SK-MEL-5 (cell line): ENCODE measurements around the gene ATP6V0C. TPM values are rescaled to one million over a fixed set of nuclear protein-coding genes. Genes with fewer than 3 reads are reported as not detected.
"Not testable (repeated sequence)": the region's sequence is repeated elsewhere in the genome, so short reads cannot be mapped to it uniquely, and the experiment has no call there.

ENCODE experiments used
- DNase-seq: peaks from one replicate; pipeline ENCODE4 v3.0.0-alpha.2; 2016; ENCODE audit warnings: low read depth, low spot score
- in situ Hi-C: cut with HindIII; loops from 2 replicates; pipeline ENCODE4 v1.10.0; 2016; ENCODE audit warnings: low sequenced_read_pairs, high pct_unique_total_duplicates, low pct_unique_long_range_greater_than_20kb
- small RNA-seq, 2 experiments: library from RNA; depleted of rRNA; stranded (forward); fragments of <200 nt; gene quantifications; one replicate each; pipeline ENCODE3, GENCODE V24; 2014
- total RNA-seq: library from RNA; depleted of rRNA; stranded (reverse); fragments of >200 nt; shearing (Covaris generic); gene quantifications from 2 replicates; pipeline ENCODE4 v1.2.3, GENCODE V29; 2014; rRNA removed

Gene ATP6V0C
- total RNA-seq, 1 experiment from 2014 or later = 77.8 TPM

DNA sequence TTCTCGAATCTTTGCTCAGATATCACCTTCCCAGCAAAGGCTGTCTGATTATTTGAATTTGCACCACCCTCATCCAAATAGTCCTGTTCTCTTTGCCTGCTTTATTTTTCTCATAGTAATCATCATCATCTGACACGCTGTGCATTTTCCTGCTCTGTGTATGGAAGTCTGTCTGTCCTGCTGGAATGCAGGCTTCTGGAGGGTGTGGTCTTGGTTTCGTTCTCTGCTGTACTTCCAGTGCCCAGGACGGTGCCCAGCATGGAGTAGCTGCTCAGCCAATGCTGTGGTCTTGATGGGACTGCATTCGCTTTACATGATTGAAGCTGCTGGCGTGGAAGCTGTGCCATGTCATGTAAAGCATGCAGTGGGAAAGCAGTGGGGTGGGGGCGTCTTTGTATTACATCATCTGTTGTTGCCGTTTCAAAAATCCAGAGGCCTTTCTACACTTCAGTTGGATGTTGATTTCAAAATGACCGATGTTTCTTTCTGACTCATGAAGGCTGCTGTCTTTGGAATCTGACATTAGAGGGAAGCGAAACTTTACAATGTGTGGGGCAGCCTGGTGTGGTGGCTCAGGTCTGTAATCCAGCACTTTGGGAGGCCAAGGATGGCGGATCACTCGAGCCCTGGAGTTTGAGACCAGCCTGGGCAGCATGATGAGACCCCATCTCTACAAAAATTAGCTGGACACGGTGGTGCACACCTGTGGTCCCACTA is 41.1 kb downstream of the ATP6V0C start:
- DNase-seq = not testable (repeated sequence)

DNA sequence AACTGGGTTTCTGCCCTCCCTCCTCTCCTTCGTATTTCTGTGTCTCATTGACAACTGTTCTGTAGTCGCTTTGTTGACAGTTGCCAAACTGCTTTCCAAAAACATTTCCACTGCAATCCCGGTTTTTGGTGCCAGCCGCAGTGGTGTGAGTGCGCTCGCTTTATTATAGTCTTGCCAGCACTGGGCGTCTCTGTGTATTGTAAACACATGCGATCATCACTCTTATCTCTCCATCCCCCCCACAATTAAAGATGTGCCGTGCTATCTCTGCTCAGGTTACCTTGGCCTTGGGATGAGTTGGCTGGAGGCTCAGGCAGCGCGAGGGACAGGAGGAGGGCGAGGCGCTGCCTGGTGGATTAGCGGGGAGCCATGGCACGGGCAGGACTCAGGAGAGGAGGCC is 43.4 kb downstream of the ATP6V0C start:
- in situ Hi-C loops = not testable (repeated sequence)

More for the DNA sequence above, 41.1 kb downstream of the ATP6V0C start:
- in situ Hi-C loops = not testable (repeated sequence)

GRCh38 chr16:2560131-2560797 is 46.5 kb downstream of the ATP6V0C start:
- in situ Hi-C loops, DNase-seq: not testable (repeated sequence)

More for the DNA sequence above, 43.4 kb downstream of the ATP6V0C start:
- DNase-seq = not testable (repeated sequence)

DNA sequence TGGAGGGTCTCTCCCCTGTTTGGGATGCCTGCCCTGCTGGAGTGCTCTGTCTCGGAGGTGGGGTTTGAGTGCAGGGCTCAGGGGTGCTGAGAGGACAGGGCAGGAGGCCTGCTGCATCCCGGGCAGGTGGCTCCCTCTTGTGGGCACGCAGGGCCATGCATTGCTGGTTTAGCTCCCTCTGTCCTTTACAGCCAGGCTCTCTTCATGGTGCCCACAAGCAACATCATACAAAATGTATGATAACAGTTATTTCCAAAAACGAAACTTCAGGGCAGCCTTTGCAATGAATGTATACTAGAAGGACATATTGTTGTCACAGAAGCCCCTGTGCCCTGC is 47.0 kb downstream of the ATP6V0C start:
- in situ Hi-C loops, DNase-seq: not testable (repeated sequence)

DNA sequence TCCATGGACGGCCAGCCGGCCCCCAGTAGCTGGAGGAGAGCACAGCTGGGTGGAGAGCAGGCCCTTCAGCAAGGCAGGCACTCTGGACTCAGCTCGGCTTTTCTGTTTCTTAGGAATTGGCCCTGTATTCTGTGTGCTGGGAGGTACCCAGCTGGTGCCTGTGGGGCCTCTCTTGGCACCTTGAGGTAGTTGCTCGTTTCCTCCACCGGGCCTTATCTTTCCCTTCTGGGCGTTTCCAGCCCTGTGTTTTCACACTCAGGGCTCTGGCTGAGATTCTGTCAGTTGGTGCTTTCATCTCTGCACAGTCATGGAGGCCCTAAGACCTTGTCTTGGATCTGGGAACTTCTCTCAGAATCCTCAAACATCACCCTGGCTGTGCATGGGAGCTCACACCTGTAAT is 53.8 kb downstream of the ATP6V0C start:
- in situ Hi-C loops, DNase-seq: not testable (repeated sequence)

DNA sequence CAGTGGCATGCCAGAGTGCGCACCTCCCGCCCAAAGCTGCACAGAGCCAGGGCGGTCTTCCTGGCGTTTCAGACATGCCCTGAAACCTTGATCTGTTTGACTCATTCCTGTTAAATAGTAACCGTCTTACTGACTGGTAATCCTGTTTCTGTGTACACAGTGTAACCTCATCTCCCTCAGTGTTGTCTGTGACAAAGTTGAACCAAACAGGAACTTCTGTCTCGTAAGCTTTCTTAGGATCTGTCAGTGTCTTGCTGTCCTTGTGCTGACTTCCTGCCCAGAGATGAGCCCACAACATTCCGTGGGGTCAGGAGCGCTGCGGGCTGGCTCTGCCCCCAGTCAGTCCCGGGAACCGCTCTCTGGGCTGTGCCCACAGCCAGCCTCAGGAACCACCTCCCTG is 54.8 kb downstream of the ATP6V0C start:
- DNase-seq, in situ Hi-C loops: not testable (repeated sequence)

Small RNA genes lying within 50 kb of the gene (small RNA-seq; reads per million reads assigned to genes)
- gene AC093525.1 (0 reads per million in 2 experiments), gene MIR3178 (0.02 to 0.05 reads per million in 2 experiments), gene MIR6768 (0 to 0.24 reads per million in 2 experiments)

Other genes starting within 250 kb of the ATP6V0C start
- gene RNPS1, start 245.8 kb upstream of the ATP6V0C start, total RNA-seq = 101 and 113 TPM in 2 replicates
- 0.24 and 0.40 TPM in 2 replicates for gene ABCA3, start 173.2 kb upstream of the ATP6V0C start, total RNA-seq
- 12.9 and 14.5 TPM in 2 replicates for gene CCNF, start 84.5 kb upstream of the ATP6V0C start, total RNA-seq
- gene TEDC2, start 53.8 kb upstream of the ATP6V0C start, total RNA-seq = 12.1 and 15.2 TPM in 2 replicates
- 0.21 TPM in 1 of 2 replicates, not detected in the other for gene NTN3, start 42.7 kb upstream of the ATP6V0C start, total RNA-seq
- gene TBC1D24, start 38.8 kb upstream of the ATP6V0C start, total RNA-seq = 5.7 and 9.3 TPM in 2 replicates
- 119 and 124 TPM in 2 replicates for gene AMDHD2, start 6.4 kb downstream of the ATP6V0C start, total RNA-seq
- not detected in 2 replicates for gene CEMP1, start 17.5 kb downstream of the ATP6V0C start, total RNA-seq
- 12.3 and 16.3 TPM in 2 replicates for gene PDPK1, start 24.1 kb downstream of the ATP6V0C start, total RNA-seq
- gene KCTD5, start 168.6 kb downstream of the ATP6V0C start, total RNA-seq = 21.5 and 23.4 TPM in 2 replicates
- 0.13 and 0.24 TPM in 2 replicates for gene PRSS27, start 206.3 kb downstream of the ATP6V0C start, total RNA-seq
- 21.4 and 34.0 TPM in 2 replicates for gene SRRM2, start 238.7 kb downstream of the ATP6V0C start, total RNA-seq